HepG2 (cell line): ENCODE results near the gene SMIM20. TPM values are rescaled to one million over a fixed set of nuclear protein-coding genes. Genes with fewer than 3 reads are reported as not detected.

ENCODE experiments used
- ATAC-seq: fragments of 200-7000 bp; cut with Tn5 transposase; 3 replicates; pipeline ENCODE4 v1.9.1; 2020; ENCODE audit warnings: mild to moderate bottlenecking, moderate library complexity
- BruUV-seq: library from RNA; stranded (reverse); fragments of 400-500 nt; replicated peaks from 2 replicates; lab custom pipeline; 2021; lab: Mats Ljungman, UMichigan
- CTCF ChIA-PET: fragments of 300-600 bp; formaldehyde crosslinking; extraction: SDS; loops from one replicate; lab custom pipeline; 2021; ENCODE audit warnings: low total read pairs, inconsistent platforms, low intra/inter-chr PET ratio; lab: Yijun Ruan, JAX
- POLR2A ChIA-PET: fragments of 350-600 bp; sonication (Branson Sonifier 250); formaldehyde crosslinking; loops from one replicate; lab custom pipeline; 2020; ENCODE audit warnings: antibody characterized with exemption, inconsistent platforms; lab: Yijun Ruan, JAX
- DNase-seq: peaks from one replicate; pipeline ENCODE4 v3.0.0-alpha.2; 2015; ENCODE audit warnings: low spot score
- FAIRE-seq: peaks from 3 replicates; lab custom pipeline; 2011; peaks lifted over from hg19 to GRCh38; lab: Jason Lieb, UNC
- H2AFZ ChIP-seq: one replicate; pipeline ENCODE4 v1.6.1; 2011; ENCODE audit warnings: low read length, inconsistent platforms
- H3K27ac ChIP-seq: fragments of 300-600 bp; 3 replicates; pipeline ENCODE4 v1.8.0; 2011; ENCODE audit warnings: mixed run types, mild to moderate bottlenecking, mixed read lengths, low read length, inconsistent platforms; ENCODE audit not compliant: insufficient read depth; ENCODE audit errors: extremely low read length
- H3K27me3 ChIP-seq, 2 experiments: fragments of 200-600 bp in 1 of 2; 2 replicates in 1 of 2; 3 replicates in 1 of 2; pipeline versions ENCODE4 v1.6.0 to v1.8.0; 2011; ENCODE audit warnings: low read length in 2 of 2, mild to moderate bottlenecking in 2 of 2, moderate library complexity in 2 of 2, inconsistent platforms in 1 of 2; ENCODE audit not compliant: insufficient read depth in 2 of 2, control insufficient read depth in 1 of 2
- H3K36me3 ChIP-seq, 2 experiments: fragments of 200-600 bp in 1 of 2; replicated peaks in 1 of 2; 2 replicates in 1 of 2; 3 replicates in 1 of 2; pipeline versions ENCODE4 v1.5.1 to v1.8.0; 2011; ENCODE audit warnings: low read length in 2 of 2, inconsistent platforms in 1 of 2; ENCODE audit not compliant: insufficient read depth in 2 of 2, control insufficient read depth in 1 of 2
- H3K4me1 ChIP-seq: 2 replicates; pipeline ENCODE4 v1.5.1; 2012; ENCODE audit warnings: low read length, inconsistent platforms; ENCODE audit not compliant: insufficient read depth
- H3K4me2 ChIP-seq: 2 replicates; pipeline ENCODE4 v1.6.0; 2011; ENCODE audit warnings: low read depth, low read length, inconsistent platforms
- H3K4me3 ChIP-seq, 3 experiments: fragments of 200-600 bp in 1 of 3; sonication (generic), shearing (Covaris generic) in 1 of 3; replicated peaks in 1 of 3; 2 replicates each; pipeline ENCODE4 v1.5.1; 2011 to 2016; ENCODE audit warnings: low read length in 3 of 3, inconsistent platforms in 2 of 3, low read depth in 2 of 3, mild to moderate bottlenecking in 2 of 3, control low read depth in 1 of 3, mixed read lengths in 1 of 3; ENCODE audit not compliant: insufficient read depth in 1 of 3
- H3K79me2 ChIP-seq: one replicate; pipeline ENCODE4 v1.6.1; 2011; ENCODE audit warnings: low read length, inconsistent platforms; ENCODE audit not compliant: insufficient read depth
- H3K9ac ChIP-seq: 2 replicates; pipeline ENCODE4 v1.6.0; 2011; ENCODE audit warnings: mild to moderate bottlenecking, low read depth, low read length, inconsistent platforms; ENCODE audit not compliant: insufficient read depth
- H3K9me3 ChIP-seq: 2 replicates; pipeline ENCODE4 v1.5.1; 2012; ENCODE audit warnings: mild to moderate bottlenecking, low read length
- H4K20me1 ChIP-seq: 2 replicates; pipeline ENCODE4 v1.6.0; 2011; ENCODE audit warnings: inconsistent platforms, mild to moderate bottlenecking, low read length, moderate library complexity; ENCODE audit not compliant: insufficient read depth
- CHD2 ChIP-seq: IDR thresholded peaks from 2 replicates; pipeline ENCODE4 v1.6.1; 2011; ENCODE audit warnings: low read depth, low read length, improper control_type of control experiment
- CREB1 ChIP-seq, 2 experiments: fragments of 450-650 bp in 1 of 2; IDR thresholded peaks; 2 replicates each; pipeline ENCODE4 v1.6.1; 2016 to 2017; ENCODE audit warnings: control low read depth in 1 of 2, mild to moderate bottlenecking in 1 of 2, missing compliant biosample characterization in 1 of 2, missing genetic modification characterization in 1 of 2
- CREM ChIP-seq, 2 experiments: sonication (generic) in 1 of 2; formaldehyde crosslinking in 1 of 2; IDR thresholded peaks; 2 replicates each; pipeline versions ENCODE4 v1.4.0 to v1.6.1; 2016 to 2020; ENCODE audit warnings: antibody characterized with exemption in 1 of 2, mild to moderate bottlenecking in 1 of 2, missing genetic modification reagents in 1 of 2
- EP300 ChIP-seq, 3 experiments: sonication (generic) in 1 of 3; formaldehyde crosslinking in 1 of 3; IDR thresholded peaks; 2 replicates each; pipeline versions ENCODE4 v1.5.1 to v1.6.1; 2011 to 2020; ENCODE audit warnings: low read depth in 2 of 3, low read length in 2 of 3, borderline replicate concordance in 1 of 3, improper control_type of control experiment in 1 of 3, mild to moderate bottlenecking in 1 of 3, missing genetic modification reagents in 1 of 3, moderate library complexity in 1 of 3
- HDAC1 ChIP-seq: sonication (generic); formaldehyde crosslinking; IDR thresholded peaks from 2 replicates; pipeline ENCODE4 v1.5.1; 2020; ENCODE audit warnings: mild to moderate bottlenecking, missing genetic modification reagents
- HDAC2 ChIP-seq: sonication (generic); formaldehyde crosslinking; IDR thresholded peaks from 2 replicates; pipeline ENCODE4 v1.4.0; 2020; ENCODE audit warnings: missing genetic modification reagents
- NR3C1 ChIP-seq: sonication (generic); formaldehyde crosslinking; IDR thresholded peaks from 2 replicates; pipeline ENCODE4 v1.4.0; 2020; ENCODE audit warnings: missing genetic modification reagents
- PITX1 ChIP-seq: sonication (generic); formaldehyde crosslinking; IDR thresholded peaks from 2 replicates; pipeline ENCODE4 v1.5.1; 2020; ENCODE audit warnings: mild to moderate bottlenecking, missing genetic modification reagents
- SAP130 ChIP-seq: IDR thresholded peaks from 2 replicates; pipeline ENCODE4 v1.6.1; 2016; ENCODE audit warnings: low read depth
- SOX13 ChIP-seq, 3 experiments: fragments of 450-650 bp in 1 of 3; sonication (generic) in 1 of 3; formaldehyde crosslinking in 1 of 3; IDR thresholded peaks in 2 of 3; conservative IDR thresholded peaks in 1 of 3; 2 replicates each; pipeline versions ENCODE4 v1.5.0 to v1.6.1; 2016 to 2020; ENCODE audit warnings: antibody characterized with exemption in 1 of 3, mild to moderate bottlenecking in 1 of 3, missing compliant biosample characterization in 1 of 3, missing genetic modification reagents in 1 of 3, moderate library complexity in 1 of 3
- SSRP1 ChIP-seq: IDR thresholded peaks from 2 replicates; pipeline ENCODE4 v1.6.1; 2016; ENCODE audit warnings: control low read depth
- ZFP36L1 ChIP-seq: sonication (generic); formaldehyde crosslinking; IDR thresholded peaks from 2 replicates; pipeline ENCODE4 v1.8.0; 2022; ENCODE audit warnings: mild to moderate bottlenecking, missing genetic modification reagents, moderate library complexity
- ZNF44 ChIP-seq: sonication (generic); formaldehyde crosslinking; IDR thresholded peaks from 2 replicates; pipeline ENCODE4 v1.5.1; 2020; ENCODE audit warnings: mild to moderate bottlenecking, missing genetic modification reagents
- ZNF740 ChIP-seq: sonication (generic); formaldehyde crosslinking; IDR thresholded peaks from 2 replicates; pipeline ENCODE4 v1.4.0; 2020; ENCODE audit warnings: missing genetic modification reagents
- WGBS: methylation state at CpG from one replicate; pipeline ENCODE4 v1.1.6; 2017; ENCODE audit warnings: low lambda C conversion rate; 5-methylcytosine and 5-hydroxymethylcytosine counted together
- in situ Hi-C: cut with HindIII; loops from 2 replicates; pipeline ENCODE4 v1.10.0; 2017; ENCODE audit warnings: low pct_unique_long_range_greater_than_20kb; ENCODE audit not compliant: extremely low pct_ligation_motif_present
- intact Hi-C: fragments of 100-400 bp; cut with micrococcal nuclease; formaldehyde crosslinking; loops from one replicate; pipeline ENCODE4 v1.10.0; 2022; ENCODE audit not compliant: unreplicated experiment
- polyA plus RNA-seq, 8 experiments: library from polyadenylated mRNA; depleted of rRNA in 3 of 8; stranded (reverse) in 7 of 8; unstranded in 1 of 8; fragments of >200 nt; fragmentation: Illumina TruSeq in 4 of 8; extraction: Trizol in 4 of 8; gene quantifications; 2 replicates each; pipeline versions ENCODE4 v1.2.1 to v1.2.3, GENCODE V29; 2011 to 2016; ENCODE audit warnings: low read depth in 4 of 8, missing spikeins in 1 of 8, mixed read lengths in 1 of 8; ENCODE audit not compliant: insufficient read depth in 1 of 8
- total RNA-seq, 5 experiments: library from RNA; depleted of rRNA; stranded (reverse); fragments of >200 nt; fragmentation: Illumina TruSeq; extraction: Trizol; gene quantifications; 2 replicates each; pipeline ENCODE4 v1.2.3, GENCODE V29; 2016; ENCODE audit warnings: low read depth in 1 of 5
- TF ChIP-seq, protein P1 (sequence below): sonication (generic); formaldehyde crosslinking; IDR thresholded peaks from 2 replicates; pipeline ENCODE4 v1.5.1; 2020; ENCODE audit warnings: mild to moderate bottlenecking, moderate library complexity, missing genetic modification reagents
- TF ChIP-seq, protein P2 (sequence below): sonication (generic); formaldehyde crosslinking; IDR thresholded peaks from 2 replicates; pipeline ENCODE4 v1.5.0; 2020; ENCODE audit warnings: mild to moderate bottlenecking, missing genetic modification reagents, borderline replicate concordance

Gene SMIM20
- total and polyA plus RNA-seq, 2 of the 13 experiments (the other 11 are each of a cell fraction or from before 2014, with no cell fraction given), result 26.3 to 30.2 TPM

GRCh38 chr4:25949173-25949748, 35.2 kb downstream of the SMIM20 start:
- Histone ChIP-seq H3K27ac (peak overlapping the region; percentile 88), H3K79me2 (no peaks in the 10 kb centered on the region), H3K27me3 (no peaks in the 10 kb centered on the region; a peak in 1 of 5 replicates), H4K20me1 (no peaks in the 10 kb centered on the region), H3K9ac (peak overlapping the region; percentile 66), H3K36me3 (no peaks in the 10 kb centered on the region), H3K4me3 (peak overlapping the region in 1 of 3 experiments; percentile 38; a peak in 1 of 6 replicates), H2AFZ (no peak overlapping the region), H3K9me3 (no peaks in the 10 kb centered on the region), H3K4me1 (peaks cover 58% of the 10 kb centered on the region), H3K4me2 (peak overlapping the region; percentile 82)
- WGBS, result under 1% methylated on average over 6 of the region's 6 CpGs
- BruUV-seq, result no TSS peak
- peak; percentile 87 for FAIRE-seq
- POLR2A ChIA-PET, result no interaction called here
- in situ Hi-C loops, result no loop called here
- CTCF ChIA-PET, result no interaction called here
- DNase-seq, result peak; percentile 91
- ATAC-seq, result peak; percentile 85
- intact Hi-C loops, result no loop called here
- TF ChIP-seq SSRP1 (CRISPR knock-in tag), result 0 out of 2 replicates have a peak, but pooled peaks have one; percentile 42
- TF ChIP-seq, protein P1, sequence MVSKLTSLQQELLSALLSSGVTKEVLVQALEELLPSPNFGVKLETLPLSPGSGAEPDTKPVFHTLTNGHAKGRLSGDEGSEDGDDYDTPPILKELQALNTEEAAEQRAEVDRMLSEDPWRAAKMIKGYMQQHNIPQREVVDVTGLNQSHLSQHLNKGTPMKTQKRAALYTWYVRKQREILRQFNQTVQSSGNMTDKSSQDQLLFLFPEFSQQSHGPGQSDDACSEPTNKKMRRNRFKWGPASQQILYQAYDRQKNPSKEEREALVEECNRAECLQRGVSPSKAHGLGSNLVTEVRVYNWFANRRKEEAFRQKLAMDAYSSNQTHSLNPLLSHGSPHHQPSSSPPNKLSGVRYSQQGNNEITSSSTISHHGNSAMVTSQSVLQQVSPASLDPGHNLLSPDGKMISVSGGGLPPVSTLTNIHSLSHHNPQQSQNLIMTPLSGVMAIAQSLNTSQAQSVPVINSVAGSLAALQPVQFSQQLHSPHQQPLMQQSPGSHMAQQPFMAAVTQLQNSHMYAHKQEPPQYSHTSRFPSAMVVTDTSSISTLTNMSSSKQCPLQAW (CRISPR knock-in tag), result 0 out of 2 replicates have a peak, but pooled peaks have one; percentile 28
- no peak for TF ChIP-seq NR3C1
- TF ChIP-seq HDAC1 (CRISPR knock-in tag), result 0 out of 2 replicates have a peak, but pooled peaks have one; percentile 47
- TF ChIP-seq ZNF44, result no peak
- TF ChIP-seq EP300 (IDR thresholded peaks at IDR 0.05; ENCODE audit: low read depth in 2 of 2, low read length in 2 of 2), result peak in 1 of 2 experiments; percentile 34; a peak in 1 of 4 replicates
- TF ChIP-seq EP300 (CRISPR knock-in tag; IDR thresholded peaks at IDR 0.05; ENCODE audit: borderline replicate concordance), result no peak
- peak; percentile 94 for TF ChIP-seq ZNF740
- no peak for TF ChIP-seq ZFP36L1 (CRISPR knock-in tag)
- no peak; the same call in 1 of the 2 replicates for TF ChIP-seq PITX1 (CRISPR knock-in tag)
- no peak for TF ChIP-seq CREB1 (IDR thresholded peaks at IDR 0.05)
- 0 out of 2 replicates have a peak, but pooled peaks have one; percentile 17 for TF ChIP-seq CREB1 (CRISPR knock-in tag; IDR thresholded peaks at IDR 0.05)
- TF ChIP-seq, protein P2, sequence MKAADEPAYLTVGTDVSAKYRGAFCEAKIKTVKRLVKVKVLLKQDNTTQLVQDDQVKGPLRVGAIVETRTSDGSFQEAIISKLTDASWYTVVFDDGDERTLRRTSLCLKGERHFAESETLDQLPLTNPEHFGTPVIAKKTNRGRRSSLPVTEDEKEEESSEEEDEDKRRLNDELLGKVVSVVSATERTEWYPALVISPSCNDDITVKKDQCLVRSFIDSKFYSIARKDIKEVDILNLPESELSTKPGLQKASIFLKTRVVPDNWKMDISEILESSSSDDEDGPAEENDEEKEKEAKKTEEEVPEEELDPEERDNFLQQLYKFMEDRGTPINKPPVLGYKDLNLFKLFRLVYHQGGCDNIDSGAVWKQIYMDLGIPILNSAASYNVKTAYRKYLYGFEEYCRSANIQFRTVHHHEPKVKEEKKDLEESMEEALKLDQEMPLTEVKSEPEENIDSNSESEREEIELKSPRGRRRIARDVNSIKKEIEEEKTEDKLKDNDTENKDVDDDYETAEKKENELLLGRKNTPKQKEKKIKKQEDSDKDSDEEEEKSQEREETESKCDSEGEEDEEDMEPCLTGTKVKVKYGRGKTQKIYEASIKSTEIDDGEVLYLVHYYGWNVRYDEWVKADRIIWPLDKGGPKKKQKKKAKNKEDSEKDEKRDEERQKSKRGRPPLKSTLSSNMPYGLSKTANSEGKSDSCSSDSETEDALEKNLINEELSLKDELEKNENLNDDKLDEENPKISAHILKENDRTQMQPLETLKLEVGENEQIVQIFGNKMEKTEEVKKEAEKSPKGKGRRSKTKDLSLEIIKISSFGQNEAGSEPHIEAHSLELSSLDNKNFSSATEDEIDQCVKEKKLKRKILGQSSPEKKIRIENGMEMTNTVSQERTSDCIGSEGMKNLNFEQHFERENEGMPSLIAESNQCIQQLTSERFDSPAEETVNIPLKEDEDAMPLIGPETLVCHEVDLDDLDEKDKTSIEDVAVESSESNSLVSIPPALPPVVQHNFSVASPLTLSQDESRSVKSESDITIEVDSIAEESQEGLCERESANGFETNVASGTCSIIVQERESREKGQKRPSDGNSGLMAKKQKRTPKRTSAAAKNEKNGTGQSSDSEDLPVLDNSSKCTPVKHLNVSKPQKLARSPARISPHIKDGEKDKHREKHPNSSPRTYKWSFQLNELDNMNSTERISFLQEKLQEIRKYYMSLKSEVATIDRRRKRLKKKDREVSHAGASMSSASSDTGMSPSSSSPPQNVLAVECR, result peak; percentile 57; the same call in 1 of the 2 replicates
- no peak for TF ChIP-seq SOX13 (IDR thresholded peaks at IDR 0.05)
- 0 out of 4 replicates have a peak, but pooled peaks of 1 of the 2 experiments have one; percentile 27 for TF ChIP-seq SOX13 (CRISPR knock-in tag; conservative IDR thresholded peaks at IDR 0.05 in 1 of 2, IDR thresholded peaks at IDR 0.05 in 1 of 2)
- no peak for TF ChIP-seq CHD2
- TF ChIP-seq HDAC2 (CRISPR knock-in tag), result 0 out of 2 replicates have a peak, but pooled peaks have one; percentile 12
- no peak for TF ChIP-seq CREM (IDR thresholded peaks at IDR 0.05)
- TF ChIP-seq CREM (CRISPR knock-in tag; IDR thresholded peaks at IDR 0.05), result no peak
- peak; percentile 67 for TF ChIP-seq SAP130 (CRISPR knock-in tag)
